Central memory CD4-positive, alpha-beta T cell (primary cell): ENCODE data around the gene ZFAND2B.

Source experiments
- DNase-seq: peaks from one replicate; pipeline ENCODE4 v3.0.0; 2022

Gene ZFAND2B

DNA sequence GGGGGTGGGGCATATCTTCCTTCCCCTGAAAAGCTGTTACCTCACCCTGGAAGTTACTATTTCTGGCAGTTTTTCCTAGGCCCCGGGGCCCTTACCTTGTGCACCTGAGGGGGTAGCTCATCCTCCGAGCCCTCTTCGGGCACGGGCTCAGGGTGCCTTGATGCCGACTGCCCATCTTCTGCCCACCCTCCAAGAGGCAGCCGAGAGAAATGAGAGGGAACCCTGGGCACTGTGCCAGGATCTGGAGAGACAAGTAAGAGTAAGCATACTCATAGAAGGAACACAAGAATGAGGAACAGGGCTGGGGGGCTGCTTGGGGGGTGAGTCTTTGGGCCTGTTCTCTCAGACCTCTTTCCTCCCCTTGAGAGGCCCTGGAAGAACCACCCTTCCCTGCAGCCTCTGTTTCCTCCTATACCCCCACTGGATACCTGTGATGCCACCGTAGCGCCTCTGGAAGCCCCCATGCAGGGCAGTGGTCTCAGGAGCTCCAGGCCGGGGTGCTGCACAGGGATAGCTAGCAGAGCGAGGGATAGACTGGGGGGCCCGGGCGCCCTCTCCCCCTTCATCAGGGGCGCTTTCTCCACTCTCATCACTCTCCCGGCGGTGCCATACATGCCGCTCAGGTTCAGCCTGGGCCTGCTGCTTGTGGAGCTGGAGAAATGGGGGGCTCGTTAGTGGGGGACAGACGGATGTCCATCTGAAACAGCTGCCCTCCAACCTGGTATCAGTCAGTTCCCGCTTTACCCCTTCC lies 14.2 kb downstream of the ZFAND2B start:
- no peak for DNase-seq

GRCh38 chr2:219221957-219222518 lies 15.5 kb downstream of the ZFAND2B start:
- no peak for DNase-seq

DNA sequence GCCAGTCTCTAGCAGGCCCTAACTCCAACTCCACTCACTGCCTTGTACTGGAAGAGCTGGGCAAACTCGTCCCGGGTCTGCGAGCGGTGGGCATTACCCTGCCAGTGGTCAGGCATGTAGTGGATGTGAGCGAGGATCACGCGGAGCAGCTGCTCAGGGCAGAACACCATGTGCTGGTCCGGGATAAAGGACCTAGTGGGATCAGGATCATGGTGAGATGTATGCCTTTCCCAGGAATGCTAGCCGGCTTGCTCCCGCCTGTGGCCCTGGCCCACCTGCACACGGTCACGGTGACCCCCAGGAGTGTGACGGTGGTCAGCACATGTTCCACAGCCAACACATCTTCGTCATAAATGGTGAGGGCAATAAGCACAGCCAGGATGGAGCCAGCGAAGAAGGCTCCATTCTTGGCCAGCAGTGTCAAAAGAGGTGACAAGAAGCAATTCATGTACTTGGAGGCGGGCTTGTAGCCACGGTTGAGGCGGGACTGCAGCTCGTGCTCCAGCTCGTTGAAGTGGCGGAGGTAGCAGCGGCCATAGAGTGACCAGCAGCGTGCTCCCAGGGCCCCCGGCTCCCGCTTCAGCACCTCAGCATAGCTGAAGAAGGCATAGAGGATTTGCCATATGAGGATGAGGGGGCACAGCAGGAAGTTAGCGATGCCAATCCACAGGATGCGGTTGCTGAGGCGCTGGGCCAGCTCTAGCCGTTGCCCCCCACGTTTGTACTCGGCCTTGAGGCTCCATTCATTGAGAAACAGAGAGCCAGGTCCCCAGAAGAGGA lies 17.4 kb downstream of the ZFAND2B start:
- no peak for DNase-seq

DNA sequence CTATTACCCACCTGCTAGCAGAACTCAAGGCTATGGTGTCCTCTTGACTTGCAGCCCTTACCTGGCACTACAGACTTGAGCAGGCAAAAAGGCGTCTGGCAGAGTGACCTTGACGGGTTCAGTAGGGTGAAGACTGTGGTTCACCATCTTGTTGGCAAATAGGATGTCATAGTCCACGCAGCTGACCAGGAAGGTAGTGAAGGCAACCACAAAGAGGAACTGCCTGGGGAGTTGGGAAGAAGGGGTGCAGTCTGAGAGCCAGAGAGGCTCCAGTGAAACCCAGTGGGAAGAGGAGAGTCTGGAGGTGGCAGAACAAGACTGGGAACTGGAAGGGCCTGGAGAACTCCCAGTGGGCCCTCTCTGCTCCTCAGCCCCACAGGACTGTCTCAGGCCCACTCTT lies 18.8 kb downstream of the ZFAND2B start:
- DNase-seq = no peak

GRCh38 chr2:219228041-219228910 lies 21.7 kb downstream of the ZFAND2B start:
- no peak for DNase-seq

DNA sequence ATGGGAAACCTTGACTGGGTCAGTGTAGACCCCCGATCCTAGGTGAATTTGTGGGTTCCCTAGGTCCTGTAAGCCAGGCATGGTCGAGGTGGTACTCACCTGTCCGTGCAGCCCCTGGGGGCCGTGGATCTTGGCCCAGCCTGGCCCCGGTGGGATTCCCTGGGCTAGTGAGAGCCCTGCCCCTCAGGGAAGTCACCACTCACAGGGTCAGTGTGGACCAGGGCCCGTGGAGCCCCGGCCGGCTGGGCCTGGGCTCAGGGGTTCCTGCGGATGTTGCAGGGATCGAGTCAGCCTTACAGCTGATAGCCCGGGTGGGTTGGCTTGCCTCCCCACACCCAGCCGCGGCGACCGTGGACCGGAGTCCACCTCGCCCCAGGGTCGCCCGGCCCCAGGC lies 22.3 kb downstream of the ZFAND2B start:
- DNase-seq = no peak

DNA sequence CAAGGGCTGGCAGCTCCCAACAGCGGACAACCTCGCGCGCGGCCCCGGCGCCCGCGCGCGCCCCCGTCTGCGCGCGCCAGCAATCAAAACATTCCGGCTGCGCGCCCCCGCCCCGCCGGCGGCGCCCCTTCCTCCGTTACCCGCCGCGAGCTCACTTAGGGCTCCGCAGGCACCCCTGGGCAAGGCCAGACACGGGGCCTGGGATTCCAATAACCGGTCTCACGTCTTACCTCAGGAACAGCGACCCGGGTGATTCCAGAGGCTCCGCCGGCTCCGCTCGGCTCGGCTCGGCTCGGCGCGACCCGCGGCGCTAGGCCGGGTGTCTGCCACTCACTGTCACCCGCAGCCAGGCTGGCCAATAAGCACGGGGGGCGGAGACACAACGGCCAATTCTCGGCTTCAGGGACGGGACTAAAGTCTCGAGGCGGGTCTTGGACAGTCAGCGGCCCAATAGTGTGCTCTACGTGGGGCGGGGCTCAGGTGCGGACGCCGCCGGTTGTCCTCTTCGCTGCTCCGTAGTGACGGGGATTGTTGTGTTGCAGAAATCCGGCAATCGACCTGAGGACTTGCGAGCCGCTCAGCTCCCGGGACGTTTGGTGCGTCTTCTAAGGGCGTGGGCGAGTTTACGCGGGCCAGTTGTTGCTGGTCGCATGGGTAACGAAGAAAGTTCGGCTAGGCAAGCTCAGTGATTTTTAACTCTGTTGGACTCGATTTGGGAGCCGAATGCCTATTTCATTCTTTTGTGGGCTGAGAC lies 22.9 kb downstream of the ZFAND2B start, which contains the start of the genes ANKZF1 and ATG9A:
TSS of gene ANKZF1 (plus strand) at position 502 of the 754 bp plus-strand sequence. CDS start 452 bp downstream, outside the sequence.
TSS of gene ATG9A (minus strand) at position 332 of the 754 bp plus-strand sequence. CDS start 1,612 bp downstream, outside the sequence.
- DNase-seq = peak; percentile 99

DNA sequence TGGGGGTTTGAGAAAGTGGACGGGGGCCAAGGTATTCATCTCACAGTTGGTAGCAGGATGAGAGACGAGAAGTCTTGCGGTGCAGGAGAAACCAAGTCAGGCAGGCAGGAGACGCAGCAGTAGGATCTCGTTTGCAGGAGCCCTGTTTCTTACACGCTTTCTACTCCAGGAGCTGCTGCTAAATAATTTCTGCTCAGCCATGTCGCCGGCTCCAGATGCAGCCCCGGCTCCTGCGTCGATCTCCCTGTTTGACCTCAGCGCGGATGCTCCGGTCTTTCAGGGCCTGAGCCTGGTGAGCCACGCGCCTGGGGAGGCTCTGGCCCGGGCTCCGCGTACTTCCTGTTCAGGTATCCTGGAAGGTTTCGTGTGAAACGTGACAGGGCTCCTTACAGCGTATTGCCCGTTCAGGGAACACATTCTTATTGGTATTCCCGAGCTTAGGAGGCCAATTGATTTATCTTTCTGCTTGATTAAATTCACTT lies 23.5 kb downstream of the ZFAND2B start:
- DNase-seq = peak; percentile 38

- DNase-seq = no peak
Observed at GRCh38 chr2:219234331-219234730, 27.7 kb downstream of the ZFAND2B start.

DNA sequence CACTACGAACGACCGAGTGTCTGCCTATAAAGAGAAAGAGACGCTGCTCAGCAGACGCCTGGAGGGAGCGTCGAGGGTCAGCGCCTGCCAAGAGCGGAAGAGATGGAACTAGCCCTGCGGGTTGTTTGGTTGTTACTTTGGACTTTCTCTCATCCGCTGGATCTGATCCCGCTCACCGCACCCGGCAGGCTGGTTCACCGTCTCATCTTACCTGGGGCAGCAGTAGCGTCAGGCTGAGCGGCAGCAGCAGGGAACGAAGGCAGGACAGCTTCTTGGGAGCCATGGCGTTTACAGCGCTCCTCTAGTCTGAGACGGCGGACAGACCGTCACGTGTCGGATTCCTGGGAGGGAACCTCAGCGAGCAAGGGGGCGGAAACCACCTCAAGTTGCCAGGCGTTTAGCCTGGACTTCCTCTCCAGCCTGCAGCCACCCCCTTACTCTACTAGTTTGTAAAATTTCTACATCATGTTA lies 36.7 kb downstream of the ZFAND2B start:
- DNase-seq = no peak

DNA sequence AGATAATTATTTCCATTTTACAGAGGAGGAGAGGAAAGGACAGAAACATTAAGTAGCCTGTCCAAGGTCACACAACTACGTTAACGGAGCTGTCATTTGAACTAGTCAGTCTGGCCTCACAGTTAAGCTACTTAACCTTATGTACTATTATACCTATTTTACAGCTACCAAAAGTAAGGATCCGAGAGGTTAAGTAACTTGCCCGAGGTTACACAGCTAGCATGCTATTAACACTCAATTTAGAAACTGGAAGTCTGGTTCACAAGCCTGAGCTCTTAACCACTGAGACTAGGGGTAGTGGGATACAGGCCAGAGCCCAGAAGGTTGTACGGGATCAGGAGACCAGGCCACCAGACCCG lies 38.2 kb downstream of the ZFAND2B start:
- DNase-seq = no peak

GRCh38 chr2:219245148-219245898 lies 38.7 kb downstream of the ZFAND2B start, which contains the start of the genes GLB1L and STK16:
GLB1L (minus strand) TSS chr2:219245444; CDS start chr2:219243573, 1,871 bp downstream.
STK16 (plus strand) TSS chr2:219245479; CDS start chr2:219246000, 521 bp downstream.
- DNase-seq = peak; percentile 84

DNA sequence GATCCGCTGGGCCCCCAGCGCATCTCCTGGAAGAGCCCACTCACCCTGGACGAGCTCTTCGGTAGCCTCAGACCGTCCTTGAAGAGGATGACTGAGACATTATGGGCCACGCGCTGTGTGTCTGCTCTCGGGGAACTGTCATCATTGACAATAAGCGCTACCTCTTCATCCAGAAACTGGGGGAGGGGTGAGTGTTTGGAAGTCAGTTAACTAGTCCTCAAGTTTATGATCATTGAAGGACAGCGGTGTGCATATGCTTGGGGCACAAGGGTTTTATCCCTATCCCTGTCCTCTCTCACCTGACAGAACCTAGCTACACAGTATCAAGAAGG lies 39.3 kb downstream of the ZFAND2B start:
- no peak for DNase-seq

DNA sequence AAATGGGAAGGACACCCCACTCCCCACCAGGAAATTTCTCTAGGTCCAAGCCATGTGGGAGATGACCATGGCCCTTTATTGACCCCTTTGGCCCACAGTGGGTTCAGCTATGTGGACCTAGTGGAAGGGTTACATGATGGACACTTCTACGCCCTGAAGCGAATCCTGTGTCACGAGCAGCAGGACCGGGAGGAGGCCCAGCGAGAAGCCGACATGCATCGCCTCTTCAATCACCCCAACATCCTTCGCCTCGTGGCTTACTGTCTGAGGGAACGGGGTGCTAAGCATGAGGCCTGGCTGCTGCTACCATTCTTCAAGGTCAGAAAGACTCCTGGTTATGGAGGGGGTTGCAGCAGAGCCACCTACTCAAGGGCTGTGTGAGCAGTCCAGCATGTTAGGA lies 40.0 kb downstream of the ZFAND2B start:
- no peak for DNase-seq

GRCh38 chr2:219247678-219248642 lies 41.4 kb downstream of the ZFAND2B start:
- DNase-seq = peak; percentile 85

GRCh38 chr2:219248845-219249202 lies 42.2 kb downstream of the ZFAND2B start:
- no peak for DNase-seq

- peak; percentile 57 for DNase-seq
Observed at GRCh38 chr2:219249203-219249980, 42.8 kb downstream of the ZFAND2B start.

DNA sequence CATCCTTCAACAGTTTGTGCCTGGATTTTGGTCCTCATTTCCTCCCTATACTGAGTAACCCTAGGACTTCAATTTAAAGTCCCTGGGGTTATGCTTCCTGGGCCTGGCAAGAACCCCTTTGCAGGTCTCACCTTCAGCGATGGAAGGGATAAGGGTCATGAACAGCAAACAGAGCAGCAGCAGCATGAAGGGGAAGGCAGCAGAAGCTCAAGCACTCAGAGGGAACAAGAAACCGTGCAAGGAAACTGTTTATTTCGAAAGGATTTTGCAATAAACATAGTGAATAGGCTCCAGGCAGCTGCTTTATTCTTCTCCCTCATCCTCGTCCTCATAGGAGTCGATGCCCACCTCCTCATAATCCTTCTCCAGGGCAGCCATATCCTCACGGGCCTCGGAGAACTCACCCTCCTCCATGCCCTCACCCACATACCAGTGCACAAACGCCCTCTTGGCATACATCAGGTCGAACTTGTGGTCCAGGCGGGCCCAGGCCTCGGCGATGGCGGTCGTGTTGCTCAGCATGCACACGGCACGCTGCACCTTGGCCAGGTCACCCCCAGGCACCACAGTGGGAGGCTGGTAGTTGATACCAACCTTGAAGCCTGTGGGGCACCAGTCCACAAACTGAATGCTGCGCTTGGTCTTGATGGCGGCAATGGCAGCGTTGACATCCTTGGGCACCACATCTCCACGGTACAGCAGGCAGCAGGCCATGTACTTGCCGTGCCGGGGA lies 43.6 kb downstream of the ZFAND2B start:
- no peak for DNase-seq
